Measurements from ENCODE around the gene PRR23B.
"Not testable (repeated sequence)": the region's sequence is repeated elsewhere in the genome, so short reads cannot be mapped to it uniquely, and the experiment has no call there.

Gene PRR23B

DNA sequence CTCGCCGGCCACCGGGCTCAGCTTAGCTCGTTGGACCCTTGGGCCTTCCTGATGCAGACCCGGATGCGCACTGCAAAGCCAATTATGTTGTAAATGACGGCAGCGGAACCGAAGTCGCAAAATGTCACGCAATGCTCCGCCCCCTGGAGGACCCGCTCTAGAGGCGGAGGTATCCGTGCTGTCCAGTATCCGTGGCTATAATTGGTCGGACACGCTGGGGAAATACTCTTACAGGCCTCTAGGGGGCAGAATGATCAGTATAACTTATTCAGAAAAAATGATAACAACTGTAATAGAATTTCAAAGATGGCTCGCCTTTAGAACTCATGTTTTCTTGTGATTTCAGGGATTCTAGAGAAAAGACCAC is at the start of gene PRR23B:
Gene PRR23B, minus strand, starts transcription at position 59 of the 367 bp plus-strand sequence. CDS start 265 bp downstream, outside the sequence.
- DNase-seq (ENCODE audit: low read depth, low spot score) = no peak

DNA sequence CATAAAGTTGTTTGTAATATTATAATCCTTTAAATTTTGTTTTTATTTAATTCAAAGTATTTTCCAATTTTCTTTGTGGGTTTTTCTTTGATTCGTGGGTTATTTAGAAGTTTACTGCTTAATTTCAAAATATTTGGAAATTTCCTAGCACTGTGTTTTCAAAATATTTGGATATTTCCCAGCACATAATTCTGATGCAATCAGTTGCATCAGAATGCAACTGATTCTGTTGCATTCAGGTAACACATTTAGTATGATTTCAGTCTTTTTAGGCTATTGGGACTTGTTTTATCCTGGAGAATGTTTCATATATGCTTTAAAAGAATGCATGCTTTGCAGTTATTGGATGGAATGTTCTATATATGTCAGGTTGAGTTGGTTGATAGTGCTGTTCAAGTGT is 42.2 kb upstream of the PRR23B start:
- no peak for DNase-seq (ENCODE audit: low read depth, low spot score)

DNA sequence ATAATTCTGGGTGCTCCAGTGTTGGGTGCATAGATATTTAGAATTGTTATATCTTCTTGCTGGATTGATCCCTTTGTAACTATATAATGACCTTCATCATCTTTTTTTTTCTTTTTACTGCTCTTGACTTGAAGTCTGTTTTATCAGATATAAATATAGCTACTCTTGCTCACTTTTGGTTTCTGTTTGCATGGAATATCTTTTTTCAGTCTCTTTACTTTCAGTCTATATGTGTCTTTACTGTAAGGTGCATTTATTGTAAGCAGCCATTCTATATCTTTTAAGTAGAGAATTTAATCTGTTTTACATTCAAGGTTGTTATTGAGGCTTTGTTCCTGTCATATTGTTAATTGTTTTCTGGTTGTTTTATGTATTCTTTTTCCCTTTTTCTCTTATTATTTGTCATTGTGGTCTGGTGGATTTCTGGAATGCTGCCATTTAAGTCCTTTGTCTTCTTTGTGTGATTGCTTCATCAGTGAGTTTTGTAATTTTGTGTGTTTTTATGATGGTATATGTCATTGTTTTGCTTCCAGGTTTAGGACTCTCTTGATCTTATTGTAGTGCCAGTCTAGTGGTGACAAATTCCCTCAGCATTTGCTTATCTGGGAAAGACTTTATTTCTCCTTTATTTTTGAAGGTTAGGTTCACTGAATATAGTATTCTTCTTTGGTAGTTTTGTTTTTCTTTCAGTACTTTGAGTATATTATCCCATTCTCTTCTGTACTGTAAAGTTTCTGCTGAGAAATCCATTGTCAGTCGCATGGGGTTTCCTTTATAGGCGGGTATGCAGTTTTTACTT is 32.3 kb upstream of the PRR23B start:
- no peak for DNase-seq (ENCODE audit: low read depth, low spot score)

DNA sequence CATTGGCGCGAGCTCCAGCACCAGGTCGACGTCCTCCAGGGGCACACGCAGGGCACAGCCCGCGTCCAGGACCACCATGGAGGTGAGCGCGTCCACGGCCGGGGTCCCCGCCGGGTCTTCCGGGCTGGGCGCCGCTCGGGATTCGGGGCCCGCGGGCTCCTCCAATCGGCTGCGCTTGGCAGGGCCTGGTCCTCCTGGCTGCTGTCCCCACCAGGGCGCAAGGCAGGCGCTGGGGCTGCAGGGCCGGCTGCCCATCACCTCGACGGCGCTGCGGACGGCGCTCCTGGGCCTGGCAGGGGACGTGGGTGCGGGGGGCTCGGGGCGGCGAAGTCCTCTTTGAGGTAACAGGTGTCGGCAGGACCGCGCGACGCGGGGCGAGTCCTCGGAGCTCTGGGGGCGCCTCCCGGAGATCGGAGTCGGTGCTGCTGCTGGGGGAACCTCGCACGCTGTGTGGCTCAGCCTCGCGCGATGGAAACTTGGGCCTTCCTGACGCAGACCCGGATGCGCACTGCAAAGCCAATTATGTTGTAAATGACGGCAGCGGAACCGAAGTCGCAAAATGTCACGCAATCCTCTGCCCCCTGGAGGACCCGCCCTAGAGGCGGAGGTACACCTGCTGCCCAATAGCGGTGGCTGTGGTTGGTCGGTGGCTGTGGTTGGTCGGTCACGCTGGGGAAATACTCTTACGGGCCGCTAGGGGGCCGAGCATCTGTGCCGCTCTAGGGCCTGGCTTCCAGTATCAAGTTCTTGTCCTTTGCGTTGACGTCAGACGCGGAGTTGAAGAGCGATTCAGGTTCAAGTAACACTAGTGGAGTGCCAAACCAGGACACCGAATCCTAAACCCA is 23.9 kb upstream of the PRR23B start, which contains the start of gene PRR23C:
Gene PRR23C, minus strand, starts transcription at position 527 of the 845 bp plus-strand sequence. Its CDS starts 272 bp downstream, at position 255.
- DNase-seq (ENCODE audit: low read depth, low spot score) = no peak

DNA sequence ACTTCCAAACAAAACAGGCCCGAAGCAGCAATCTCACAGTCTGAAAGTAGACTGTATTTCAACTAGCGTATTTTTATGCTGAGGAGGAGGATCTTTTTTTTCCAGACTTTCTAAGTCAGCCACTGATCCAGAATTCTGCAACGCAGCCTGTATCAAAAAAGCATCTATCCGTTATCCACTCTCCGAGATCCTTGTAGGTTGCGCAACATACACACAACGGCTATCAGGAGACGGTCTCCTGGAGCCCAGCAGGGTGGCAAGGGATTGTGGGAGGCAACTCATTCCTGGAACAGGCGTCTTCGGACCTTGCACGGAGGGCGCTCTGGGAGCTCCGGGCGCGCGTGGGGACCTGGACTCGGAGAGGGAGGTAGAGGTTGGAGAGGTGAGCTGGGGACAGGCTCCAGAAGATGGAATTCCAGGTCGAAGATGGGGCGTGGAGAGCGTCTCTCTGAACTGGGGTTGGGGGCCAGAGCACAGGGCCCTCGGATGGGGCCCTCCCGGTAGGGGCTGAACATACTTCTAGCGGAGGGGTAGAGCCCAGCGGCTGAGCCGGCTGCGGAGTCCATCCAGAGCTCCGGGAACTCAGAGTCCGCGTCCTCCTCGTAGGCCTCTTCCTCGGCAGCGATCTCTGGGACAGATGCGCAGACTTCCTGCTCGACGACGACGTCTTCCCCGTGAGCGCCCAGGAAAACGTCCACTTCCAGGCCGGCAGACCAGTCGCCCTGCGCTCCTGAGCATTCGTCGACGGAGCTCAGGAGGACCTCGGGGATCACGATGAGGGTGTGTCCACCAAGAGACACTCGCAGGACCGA is 23.0 kb upstream of the PRR23B start:
- DNase-seq (ENCODE audit: low read depth, low spot score) = no peak

DNA sequence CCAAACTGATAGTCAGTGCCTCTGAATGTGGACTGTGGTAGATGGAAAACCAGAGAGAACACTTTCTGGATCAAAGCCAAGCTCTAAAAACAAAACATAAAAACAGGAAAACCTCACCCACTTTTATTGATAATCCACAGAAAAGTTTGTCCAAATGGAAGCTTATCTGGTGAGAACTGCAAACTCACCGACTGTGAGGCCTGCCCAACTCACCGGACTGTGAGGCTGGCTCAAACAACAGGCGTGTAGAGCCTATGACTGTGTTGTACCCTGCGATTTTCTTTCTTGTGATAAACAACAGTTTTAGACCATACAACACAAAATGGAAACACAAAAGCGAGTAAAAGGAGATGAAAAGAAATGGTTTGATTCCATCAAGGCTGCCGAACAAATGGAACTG is 16.8 kb upstream of the PRR23B start:
- DNase-seq (ENCODE audit: low read depth, low spot score) = no peak

DNA sequence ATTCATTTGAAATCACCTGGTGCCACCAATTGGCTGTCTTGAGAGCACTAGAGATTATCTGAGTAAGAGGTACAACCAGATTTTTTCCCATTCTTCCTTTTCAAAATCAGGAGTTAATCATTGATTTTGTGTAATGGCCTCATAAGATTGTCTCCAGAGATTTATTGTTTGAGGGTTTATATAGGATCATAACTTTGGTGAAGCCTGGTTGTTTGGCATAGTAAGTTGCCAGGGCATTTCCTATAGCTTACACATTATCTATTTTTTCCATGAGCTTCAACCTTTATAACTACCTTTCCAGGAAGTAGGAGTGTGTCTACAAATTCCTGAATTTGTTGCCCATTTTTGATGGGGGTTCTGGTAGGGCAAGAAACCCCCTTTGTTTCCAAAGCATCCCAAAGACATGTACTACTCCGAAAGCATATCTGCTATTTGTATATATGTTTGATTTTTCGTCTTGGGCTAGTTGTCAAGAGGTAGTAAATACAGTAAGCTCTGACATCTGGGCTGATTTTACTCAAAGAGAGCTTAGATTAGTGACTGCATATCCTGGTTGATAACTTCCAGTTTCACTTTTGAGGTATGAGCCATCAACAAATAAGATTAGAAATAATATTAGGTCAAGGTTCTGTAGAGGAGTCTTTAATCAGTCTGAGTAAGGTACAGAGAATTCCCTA is 11.7 kb upstream of the PRR23B start:
- DNase-seq (ENCODE audit: low read depth, low spot score) = no peak

DNA sequence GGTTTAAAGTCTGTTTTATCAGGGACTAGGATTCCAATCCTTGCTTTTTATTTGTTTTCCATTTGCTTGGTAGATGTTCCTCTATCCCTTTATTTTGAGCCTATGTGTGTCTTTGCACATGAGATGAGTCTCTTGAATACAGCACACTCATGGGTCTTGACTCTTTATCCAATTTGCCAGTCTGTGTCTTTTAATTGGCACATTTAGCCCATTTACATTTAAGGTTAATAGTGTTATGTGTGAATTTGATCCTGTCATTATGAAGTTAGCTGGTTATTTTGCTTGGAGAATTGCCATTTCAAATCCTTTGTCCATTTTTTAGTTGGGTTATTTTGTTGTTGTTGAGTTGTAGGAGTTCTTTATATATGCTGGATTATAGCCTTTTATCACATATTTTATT is 9.8 kb upstream of the PRR23B start:
- not testable (repeated sequence) for DNase-seq (ENCODE audit: low read depth, low spot score)

DNA sequence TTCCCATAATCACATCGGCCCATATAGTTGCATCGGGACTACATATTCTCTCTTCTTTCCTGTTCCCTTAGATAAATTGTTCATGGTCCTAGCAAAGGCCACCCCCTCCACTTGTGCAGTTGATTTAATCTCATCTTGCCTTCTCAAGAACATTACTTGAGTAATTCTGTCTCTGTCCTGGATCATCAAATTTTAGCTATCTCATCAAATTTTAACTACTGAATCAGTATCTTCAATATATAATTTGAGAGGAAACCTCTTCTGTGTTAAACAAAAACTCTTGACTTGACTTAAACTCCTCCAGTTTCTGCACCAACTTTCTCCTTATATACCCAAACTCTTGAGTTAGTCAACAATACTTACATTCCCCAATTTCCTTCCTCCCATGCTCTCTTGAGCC is 4.2 kb upstream of the PRR23B start:
- no peak for DNase-seq (ENCODE audit: low read depth, low spot score)

DNA sequence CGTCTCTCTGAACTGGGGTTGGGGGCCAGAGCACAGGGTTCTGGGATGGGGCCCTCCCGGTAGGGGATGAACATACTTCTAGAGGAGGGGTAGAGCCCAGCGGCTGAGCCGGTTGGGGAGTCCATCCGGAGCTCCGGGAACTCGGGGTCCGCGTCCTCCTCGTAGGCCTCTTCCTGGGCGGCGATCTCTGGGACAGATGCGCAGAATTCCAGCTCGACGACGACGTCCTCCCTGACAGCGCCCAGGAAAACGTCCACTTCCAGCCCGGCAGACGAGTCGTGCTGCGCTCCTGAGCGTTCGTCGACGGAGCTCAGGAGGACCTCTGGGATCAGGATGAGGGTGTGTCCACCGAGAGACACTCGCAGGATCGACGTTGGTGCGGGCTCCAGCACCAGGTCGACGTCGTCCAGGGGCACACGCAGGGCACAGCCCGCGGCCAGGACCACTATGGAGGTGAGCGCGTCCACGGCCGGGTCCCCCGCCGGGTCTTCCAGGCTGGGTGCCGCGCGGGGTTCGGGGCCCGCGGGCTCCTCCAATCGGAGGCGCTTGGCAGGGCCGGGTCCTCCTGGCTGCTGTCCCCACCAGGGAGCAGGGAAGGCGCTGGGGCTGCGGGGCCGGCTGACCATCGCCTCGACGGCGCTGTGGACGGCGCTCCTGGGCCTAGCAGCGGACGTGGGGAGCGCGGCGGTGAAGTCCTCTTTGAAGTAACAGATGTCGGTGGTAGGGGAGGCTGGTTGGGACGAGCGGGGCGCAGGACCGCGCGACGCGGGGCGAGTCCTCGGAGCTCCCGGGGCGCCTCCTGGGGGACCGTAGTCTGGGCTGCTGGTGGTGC is 474 bp downstream of the PRR23B start:
- no peak for DNase-seq (ENCODE audit: low read depth, low spot score)

DNA sequence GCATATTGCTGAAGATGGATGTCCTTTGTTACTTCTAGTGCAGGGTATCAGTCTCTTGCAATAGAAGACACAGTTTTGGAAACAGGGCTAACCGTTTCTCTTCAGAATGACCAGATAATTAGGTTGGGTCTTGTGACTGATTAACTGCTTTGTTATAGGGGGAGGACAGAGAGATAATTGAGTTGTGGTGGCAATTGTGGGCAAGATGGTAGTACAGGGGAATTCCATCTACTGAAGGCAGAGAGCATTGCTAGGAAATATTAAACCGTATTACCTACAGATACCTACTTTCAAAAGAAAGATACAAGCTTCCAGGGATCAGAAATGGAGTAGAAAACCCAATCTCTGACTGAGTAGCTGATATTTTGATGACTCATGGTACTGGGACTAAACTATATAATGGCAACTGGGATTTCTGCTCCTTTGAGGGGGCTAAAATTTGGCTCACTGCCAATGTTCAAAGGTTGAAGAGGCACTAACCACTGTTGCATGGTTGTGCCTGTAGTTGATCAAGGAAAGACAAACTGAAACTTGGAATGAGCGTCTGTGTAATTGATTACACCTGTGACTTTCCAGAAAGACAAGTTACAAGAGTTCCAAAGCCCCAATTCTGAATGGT is 4.2 kb downstream of the PRR23B start:
- no peak for DNase-seq (ENCODE audit: low read depth, low spot score)

DNA sequence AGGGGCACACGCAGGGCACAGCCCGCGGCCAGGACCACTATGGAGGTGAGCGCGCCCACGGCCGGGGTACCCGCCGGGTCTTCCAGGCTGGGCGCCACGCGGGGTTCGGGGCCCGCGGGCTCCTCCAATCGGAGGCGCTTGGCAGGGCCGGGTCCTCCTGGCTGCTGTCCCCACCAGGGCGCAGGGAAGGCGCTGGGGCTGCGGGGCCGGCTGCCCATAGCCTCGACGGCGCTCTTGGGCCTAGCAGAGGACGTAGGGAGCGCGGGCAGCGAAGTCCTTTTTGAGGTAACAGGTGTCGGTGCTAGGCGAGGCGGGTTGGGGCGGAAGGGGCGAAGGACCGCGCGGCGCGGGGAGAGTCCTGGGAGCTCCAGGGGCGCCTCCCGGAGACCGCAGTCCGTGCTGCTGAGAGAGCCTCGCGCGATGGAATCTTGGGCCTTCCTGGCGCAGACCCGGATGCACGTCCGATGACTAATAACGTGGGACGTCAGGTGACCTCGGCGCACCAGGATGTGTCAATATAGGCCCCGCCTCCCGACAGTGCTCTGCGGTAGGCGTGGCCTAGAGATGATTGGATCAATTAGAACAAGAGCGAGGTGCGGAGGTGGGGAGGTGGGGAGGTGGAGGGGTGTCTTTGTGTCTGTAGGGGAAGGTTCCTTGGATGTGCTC is 14.5 kb downstream of the PRR23B start, which contains the start of gene PRR23A:
Gene PRR23A, minus strand, starts transcription at position 218 of the 666 bp plus-strand sequence. Its CDS starts 0 bp downstream, at position 218.
- DNase-seq (ENCODE audit: low read depth, low spot score) = no peak

DNA sequence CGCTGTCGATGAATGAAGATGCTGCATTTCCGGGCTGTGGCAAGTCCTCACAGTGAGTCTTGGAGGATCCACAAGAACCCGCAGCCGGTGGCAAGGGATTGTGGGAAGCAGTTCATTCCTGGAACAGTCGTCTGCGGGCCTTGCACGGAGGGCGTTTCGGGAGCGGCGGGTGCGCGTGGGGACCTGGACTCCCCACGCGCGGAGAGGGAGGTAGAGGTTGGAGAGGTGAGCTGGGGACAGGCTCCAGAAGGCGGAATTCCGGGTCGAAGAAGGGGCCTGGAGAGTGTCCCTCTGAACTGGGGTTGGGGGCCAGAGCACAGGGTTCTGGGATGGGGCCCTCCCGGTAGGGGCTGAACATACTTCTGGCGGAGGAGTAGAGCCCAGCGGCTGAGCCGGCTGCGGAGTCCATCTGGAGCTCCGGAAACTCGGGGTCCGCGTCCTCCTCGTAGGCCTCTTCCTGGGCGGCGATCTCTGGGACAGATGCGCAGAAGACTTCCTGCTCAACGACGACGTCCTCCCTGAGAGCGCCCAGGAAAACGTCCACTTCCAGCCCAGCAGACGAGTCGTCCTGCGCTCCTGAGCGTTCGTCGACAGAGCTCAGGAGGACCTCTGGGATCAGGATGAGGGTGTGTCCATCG is 15.3 kb downstream of the PRR23B start:
- DNase-seq (ENCODE audit: low read depth, low spot score) = no peak

DNA sequence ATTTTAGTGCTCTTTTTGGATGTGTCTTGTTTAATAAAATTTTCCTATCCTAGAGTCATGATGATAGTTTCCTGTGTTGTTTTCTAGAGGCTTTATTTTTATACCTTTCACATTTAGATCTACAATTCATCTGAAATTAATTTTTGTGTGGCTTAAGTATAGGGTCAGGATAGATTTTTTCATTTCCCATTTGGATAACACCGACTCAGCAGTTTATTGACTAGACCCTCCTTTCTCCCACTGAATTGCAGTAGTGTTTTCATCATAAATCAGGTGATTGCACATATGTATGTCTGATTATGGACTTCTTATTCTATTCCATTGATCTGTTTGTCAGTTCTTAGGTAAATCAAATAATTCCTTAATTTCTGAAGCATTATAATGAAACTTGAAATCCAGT is 25.0 kb downstream of the PRR23B start:
- DNase-seq (ENCODE audit: low read depth, low spot score) = no peak

DNA sequence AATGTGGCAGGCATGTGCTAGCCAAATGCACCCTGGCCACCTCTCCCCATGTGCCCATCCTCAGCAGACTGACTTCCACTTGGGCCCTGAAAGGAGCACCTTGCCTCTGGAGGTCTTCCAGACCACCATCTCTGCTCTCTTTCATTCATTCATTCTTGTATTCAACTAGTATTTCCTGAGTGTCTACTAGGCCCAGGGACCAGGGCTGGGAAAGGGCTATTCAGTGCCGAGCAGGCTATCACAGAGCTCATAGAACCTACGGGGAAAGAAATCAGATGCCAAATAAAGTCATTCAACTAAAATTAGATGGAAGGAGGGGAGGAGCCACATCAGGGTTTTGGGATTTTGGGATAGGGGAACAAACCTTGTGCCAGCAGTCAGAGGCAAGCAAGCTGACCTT is 33.5 kb downstream of the PRR23B start:
- DNase-seq (ENCODE audit: low read depth, low spot score) = no peak

DNA sequence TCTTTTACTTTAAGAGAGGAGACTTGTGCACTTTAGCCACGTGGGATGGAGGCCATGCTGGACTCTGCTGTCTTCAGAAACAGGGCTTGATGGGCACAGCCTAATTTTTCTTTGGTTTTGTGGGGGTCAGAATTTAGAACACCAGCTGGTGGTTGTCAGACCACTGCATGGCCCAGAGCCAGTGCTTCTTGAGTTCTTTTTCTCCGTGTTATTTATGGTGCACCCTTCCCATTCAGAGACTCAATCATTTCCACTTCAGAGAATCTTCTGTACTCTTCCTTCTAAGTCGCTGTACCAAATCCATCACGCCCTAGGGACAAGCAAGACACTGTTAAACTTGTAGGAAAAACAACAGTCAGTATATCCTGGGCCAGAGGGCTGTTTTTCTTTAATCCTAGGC is 34.8 kb downstream of the PRR23B start:
- DNase-seq (ENCODE audit: low read depth, low spot score) = no peak

DNA sequence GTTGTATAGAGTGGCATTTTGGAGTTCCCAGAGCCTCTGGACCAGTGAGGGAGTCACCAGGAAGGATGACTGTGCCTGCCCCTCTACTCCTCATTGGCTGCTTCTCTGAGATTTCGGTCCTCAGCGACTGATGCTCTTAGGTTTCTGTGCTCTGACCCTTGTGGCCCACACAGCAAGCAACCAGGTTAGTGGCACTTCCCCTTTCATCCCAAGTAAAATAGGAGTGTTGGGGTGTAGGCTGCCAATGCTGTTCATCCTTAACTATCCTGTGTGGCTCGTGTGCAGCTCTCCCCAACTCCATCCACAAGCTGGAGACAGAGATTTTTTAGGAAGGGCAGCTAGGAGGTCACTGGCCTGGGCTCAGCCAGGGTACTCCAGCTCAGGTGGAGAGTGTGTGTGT is 35.9 kb downstream of the PRR23B start:
- no peak for DNase-seq (ENCODE audit: low read depth, low spot score)

DNA sequence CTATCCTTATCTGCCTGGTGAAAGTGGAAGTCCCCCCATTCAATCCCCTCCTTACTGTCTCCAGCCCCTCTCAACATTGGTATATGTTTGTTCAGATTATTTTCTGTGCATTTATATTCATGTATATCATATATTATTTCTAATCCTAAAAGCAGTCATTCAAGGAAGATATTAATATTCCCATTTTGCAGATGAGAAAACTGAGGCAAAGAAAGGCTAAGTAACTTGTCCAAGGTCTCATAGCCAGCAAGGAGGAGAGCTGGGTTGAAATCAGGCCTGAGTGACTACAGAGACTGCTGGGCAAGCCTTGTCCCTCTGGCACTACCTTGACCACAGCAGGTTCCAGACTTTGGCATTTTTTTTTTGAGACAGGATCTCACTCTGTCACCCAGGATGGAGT is 44.7 kb downstream of the PRR23B start:
- no peak for DNase-seq (ENCODE audit: low read depth, low spot score)

DNA sequence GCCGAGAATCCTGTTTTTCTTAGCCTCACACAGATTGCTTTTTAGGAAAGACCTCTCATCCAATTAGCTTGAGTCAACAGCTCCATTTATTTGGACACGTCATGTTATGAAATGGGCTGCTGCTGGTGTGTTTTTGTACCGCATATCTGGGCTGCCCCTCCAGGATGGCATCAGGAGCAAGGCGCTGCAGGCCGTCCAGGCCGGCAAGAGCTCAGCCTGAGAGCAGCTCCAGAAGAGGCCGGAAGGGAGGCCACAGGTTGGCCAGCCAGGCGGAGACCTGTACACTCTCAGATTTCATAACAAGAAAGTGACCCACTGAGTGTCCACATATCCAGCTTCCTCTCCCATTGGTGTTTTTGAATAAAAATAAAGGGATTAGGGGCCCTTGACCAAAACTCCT is 45.4 kb downstream of the PRR23B start:
- DNase-seq (ENCODE audit: low read depth, low spot score) = no peak

Data from ELF-1 (cell line).